SU-DHL-6 (cell line): Measurements from ENCODE around the gene BIN1.

ENCODE experiments used
- H2AFZ ChIP-seq: fragments of 200-600 bp; sonication (generic); 2 replicates; pipeline ENCODE4 v1.6.1; 2014; ENCODE audit warnings: low read depth, mild to moderate bottlenecking, moderate library complexity, mixed read lengths, antibody characterized with exemption, low read length; ENCODE audit not compliant: severe bottlenecking
- H3F3A ChIP-seq: fragments of 200-600 bp; shearing (Covaris generic); 2 replicates; pipeline ENCODE4 v1.6.0; 2016; ENCODE audit warnings: antibody characterized with exemption, mild to moderate bottlenecking; ENCODE audit not compliant: insufficient read depth
- H3K27ac ChIP-seq: fragments of 200-600 bp; sonication (generic); 2 replicates; pipeline ENCODE4 v1.5.1; 2016; ENCODE audit warnings: low read depth, mild to moderate bottlenecking, low read length, moderate library complexity, mixed read lengths
- H3K27me3 ChIP-seq: fragments of 200-600 bp; sonication (generic), shearing (Covaris generic); 2 replicates; pipeline ENCODE4 v1.6.0; 2014; ENCODE audit warnings: mild to moderate bottlenecking, low read length
- H3K36me3 ChIP-seq: fragments of 200-600 bp; sonication (generic); 2 replicates; pipeline ENCODE4 v1.6.1; 2014; ENCODE audit warnings: mild to moderate bottlenecking, low read length, mixed read lengths
- H3K4me2 ChIP-seq: fragments of 300-600, 200-600 bp; shearing (Covaris generic), sonication (generic); 2 replicates; pipeline ENCODE4 v1.6.0; 2014; ENCODE audit warnings: low read length, low read depth, mild to moderate bottlenecking; ENCODE audit not compliant: poor library complexity, severe bottlenecking
- H3K4me3 ChIP-seq: fragments of 200-600 bp; sonication (generic); 2 replicates; pipeline ENCODE4 v1.5.1; 2014; ENCODE audit warnings: antibody characterized with exemption, low read length, mild to moderate bottlenecking, mixed read lengths; ENCODE audit not compliant: insufficient read depth, poor library complexity, severe bottlenecking
- H3K79me2 ChIP-seq: fragments of 200-600 bp; sonication (generic); 2 replicates; pipeline ENCODE4 v1.6.1; 2014; ENCODE audit warnings: mild to moderate bottlenecking, low read length, moderate library complexity; ENCODE audit not compliant: insufficient read depth
- H3K9ac ChIP-seq: fragments of 200-600 bp; sonication (generic); 2 replicates; pipeline ENCODE4 v1.7.0; 2014; ENCODE audit warnings: mild to moderate bottlenecking, low read length
- H3K9me2 ChIP-seq: fragments of 200-600 bp; sonication (generic); replicated peaks from 2 replicates; pipeline ENCODE4 v1.6.1; 2014; ENCODE audit warnings: low read length; ENCODE audit not compliant: insufficient read depth
- H3K9me3 ChIP-seq: fragments of 200-600 bp; sonication (generic); 2 replicates; pipeline ENCODE4 v1.6.1; 2014; ENCODE audit warnings: low read length, mixed read lengths; ENCODE audit not compliant: insufficient read depth
- H4K20me1 ChIP-seq: fragments of 200-600 bp; sonication (generic); 2 replicates; pipeline ENCODE4 v1.6.1; 2014; ENCODE audit warnings: low read depth, mild to moderate bottlenecking, antibody characterized with exemption, low read length, moderate library complexity, mixed read lengths
- EZH2phosphoT487 ChIP-seq: fragments of 200-600 bp; sonication (generic), shearing (Covaris generic); conservative IDR thresholded peaks from 2 replicates; pipeline ENCODE4 v1.6.1; 2018; ENCODE audit warnings: mild to moderate bottlenecking, antibody characterized with exemption, low read length, moderate library complexity, mixed read lengths
- TF ChIP-seq, protein P1 (sequence below): fragments of 200-600 bp; sonication (generic); IDR thresholded peaks from one replicate; pipeline ENCODE4 v1.5.1; 2017; ENCODE audit warnings: antibody characterized with exemption, mild to moderate bottlenecking, low read length, moderate library complexity; ENCODE audit not compliant: insufficient read depth, poor library complexity, severe bottlenecking

The BIN1 gene

DNA sequence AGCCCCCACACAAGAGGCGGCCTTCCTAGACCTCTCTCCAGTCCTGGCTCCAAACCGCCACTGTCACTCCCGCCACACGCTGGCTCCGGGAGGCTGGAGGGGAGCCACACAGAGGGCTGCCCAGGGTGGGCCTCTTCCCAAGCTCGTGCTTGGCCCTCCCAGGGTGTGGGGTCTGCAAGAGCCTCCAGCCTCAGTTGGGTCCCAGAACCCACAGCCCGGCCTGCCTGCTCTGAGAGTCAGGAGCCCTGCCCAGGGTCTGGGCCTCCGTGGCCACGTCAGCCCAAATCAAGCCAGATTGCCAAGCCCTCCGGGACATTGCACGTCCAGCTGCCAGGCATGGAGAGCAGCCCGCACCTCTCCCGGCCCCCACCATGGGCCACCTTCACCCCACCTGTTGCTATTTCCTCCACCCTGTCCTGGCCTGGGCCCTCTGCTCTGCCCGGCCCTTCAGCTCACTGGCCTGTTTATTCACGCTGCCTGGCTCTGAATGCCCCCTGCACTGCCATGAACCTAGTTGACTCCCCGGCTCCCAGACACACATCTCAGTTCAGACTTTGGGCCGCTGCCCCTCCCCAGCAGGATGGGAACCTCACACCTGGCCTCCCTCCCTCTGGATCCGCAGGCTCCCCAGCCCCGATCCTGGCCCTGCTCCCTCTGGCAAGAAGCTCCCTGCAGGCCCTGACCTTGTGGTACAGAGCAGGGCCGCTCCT lies 61.0 kb downstream of the BIN1 start:
- H3K9ac ChIP-seq, result no peak overlapping the region
- no peak overlapping the region for H2AFZ ChIP-seq
- no peaks in the 10 kb centered on the region for H3F3A ChIP-seq
- TF ChIP-seq EZH2phosphoT487, result no peak
- TF ChIP-seq, protein P1, sequence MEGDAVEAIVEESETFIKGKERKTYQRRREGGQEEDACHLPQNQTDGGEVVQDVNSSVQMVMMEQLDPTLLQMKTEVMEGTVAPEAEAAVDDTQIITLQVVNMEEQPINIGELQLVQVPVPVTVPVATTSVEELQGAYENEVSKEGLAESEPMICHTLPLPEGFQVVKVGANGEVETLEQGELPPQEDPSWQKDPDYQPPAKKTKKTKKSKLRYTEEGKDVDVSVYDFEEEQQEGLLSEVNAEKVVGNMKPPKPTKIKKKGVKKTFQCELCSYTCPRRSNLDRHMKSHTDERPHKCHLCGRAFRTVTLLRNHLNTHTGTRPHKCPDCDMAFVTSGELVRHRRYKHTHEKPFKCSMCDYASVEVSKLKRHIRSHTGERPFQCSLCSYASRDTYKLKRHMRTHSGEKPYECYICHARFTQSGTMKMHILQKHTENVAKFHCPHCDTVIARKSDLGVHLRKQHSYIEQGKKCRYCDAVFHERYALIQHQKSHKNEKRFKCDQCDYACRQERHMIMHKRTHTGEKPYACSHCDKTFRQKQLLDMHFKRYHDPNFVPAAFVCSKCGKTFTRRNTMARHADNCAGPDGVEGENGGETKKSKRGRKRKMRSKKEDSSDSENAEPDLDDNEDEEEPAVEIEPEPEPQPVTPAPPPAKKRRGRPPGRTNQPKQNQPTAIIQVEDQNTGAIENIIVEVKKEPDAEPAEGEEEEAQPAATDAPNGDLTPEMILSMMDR, result no peak
- H3K36me3 ChIP-seq, result no peaks in the 10 kb centered on the region
- no peaks in the 10 kb centered on the region for H3K9me3 ChIP-seq
- H3K4me2 ChIP-seq, result no peak overlapping the region
- H3K27me3 ChIP-seq, result no peaks in the 10 kb centered on the region
- H3K4me3 ChIP-seq, result no peak overlapping the region
- H3K27ac ChIP-seq, result no peak overlapping the region
- no peaks in the 10 kb centered on the region for H3K79me2 ChIP-seq
- no peaks in the 10 kb centered on the region for H4K20me1 ChIP-seq
- H3K9me2 ChIP-seq, result no peaks in the 10 kb centered on the region

DNA sequence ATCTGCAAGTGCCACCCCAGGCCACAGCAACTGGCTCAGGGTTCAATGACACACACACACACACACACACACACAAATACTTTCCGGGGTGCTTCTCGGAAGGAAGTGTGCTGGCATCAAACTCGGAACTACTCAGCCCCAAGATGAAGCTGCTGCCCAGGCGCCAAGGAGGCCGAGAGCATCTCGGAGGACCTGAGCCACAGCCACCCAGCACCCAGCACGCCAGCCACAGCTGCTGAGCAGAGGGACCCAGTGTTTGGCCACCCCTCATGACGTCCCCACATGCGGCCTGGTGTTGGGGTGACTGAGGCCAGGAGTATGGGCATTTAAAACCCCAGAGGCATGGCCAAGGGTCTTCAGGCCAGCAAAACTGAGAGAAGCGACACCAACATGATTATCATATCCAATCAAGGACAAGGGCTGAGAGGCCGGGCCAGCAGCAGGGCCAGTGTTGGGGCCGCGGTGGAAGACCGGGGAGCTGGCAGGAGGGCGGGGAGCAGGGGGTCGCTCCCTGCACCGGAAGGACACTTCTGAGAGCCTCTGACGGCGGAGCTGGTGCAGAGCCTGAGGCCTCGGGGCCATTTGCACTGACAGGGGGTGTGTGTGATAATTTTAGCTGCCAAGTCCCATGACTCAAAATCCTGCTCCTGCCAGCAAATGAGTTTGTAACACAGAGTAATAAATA lies 61.8 kb downstream of the BIN1 start:
- TF ChIP-seq EZH2phosphoT487, result no peak
- TF ChIP-seq, protein P1, result no peak
- no peak overlapping the region for H2AFZ ChIP-seq
- H3K9me3 ChIP-seq, result no peaks in the 10 kb centered on the region
- H3K27me3 ChIP-seq, result no peaks in the 10 kb centered on the region
- no peaks in the 10 kb centered on the region for H3F3A ChIP-seq
- no peak overlapping the region for H3K27ac ChIP-seq
- no peak overlapping the region for H3K4me3 ChIP-seq
- H3K9me2 ChIP-seq, result no peaks in the 10 kb centered on the region
- no peak overlapping the region for H3K4me2 ChIP-seq
- H3K9ac ChIP-seq, result no peak overlapping the region
- H4K20me1 ChIP-seq, result no peaks in the 10 kb centered on the region
- H3K79me2 ChIP-seq, result no peaks in the 10 kb centered on the region
- no peaks in the 10 kb centered on the region for H3K36me3 ChIP-seq

DNA sequence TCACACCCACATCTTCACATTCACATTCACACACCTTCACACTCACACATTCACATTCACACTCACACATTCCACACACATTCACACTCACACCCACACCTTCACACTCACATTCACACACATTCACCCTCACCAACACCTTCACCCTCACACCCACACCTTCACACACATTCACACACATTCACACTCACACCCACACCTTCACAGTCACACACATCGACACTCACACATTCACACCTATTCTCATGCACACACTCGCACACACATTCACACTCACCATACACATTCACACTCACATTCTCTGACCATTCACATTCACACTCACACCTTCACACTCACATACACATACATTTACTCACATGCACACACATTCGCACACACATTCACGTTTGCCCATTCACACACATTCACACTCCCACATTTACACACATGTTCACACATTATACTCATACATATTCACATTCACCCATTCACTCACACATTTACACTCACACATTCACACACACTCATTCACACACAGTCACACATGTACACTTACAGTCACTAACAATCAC lies 62.7 kb downstream of the BIN1 start:
- H3K27ac ChIP-seq, result no peak overlapping the region
- no peaks in the 10 kb centered on the region for H3K36me3 ChIP-seq
- no peak overlapping the region for H3K9ac ChIP-seq
- no peak overlapping the region for H3K4me3 ChIP-seq
- TF ChIP-seq, protein P1, result no peak
- TF ChIP-seq EZH2phosphoT487, result no peak
- H3K4me2 ChIP-seq, result no peak overlapping the region
- H2AFZ ChIP-seq, result no peak overlapping the region
- H4K20me1 ChIP-seq, result no peaks in the 10 kb centered on the region
- no peaks in the 10 kb centered on the region for H3K9me2 ChIP-seq
- no peaks in the 10 kb centered on the region for H3K27me3 ChIP-seq
- no peaks in the 10 kb centered on the region for H3K9me3 ChIP-seq
- no peaks in the 10 kb centered on the region for H3K79me2 ChIP-seq
- H3F3A ChIP-seq, result no peaks in the 10 kb centered on the region
